Suppressor macrophage treated with lipopolysaccharide for 1 hour (primary cell): ENCODE measurements around the gene UBE2J2.
"Not testable (repeated sequence)": the region's sequence is repeated elsewhere in the genome, so short reads cannot be mapped to it uniquely, and the experiment has no call there.

Source experiments
- DNase-seq, 3 donors: peaks; one replicate each; pipeline ENCODE4 v3.0.0-alpha.2; 2020 to 2022

The UBE2J2 gene

DNA sequence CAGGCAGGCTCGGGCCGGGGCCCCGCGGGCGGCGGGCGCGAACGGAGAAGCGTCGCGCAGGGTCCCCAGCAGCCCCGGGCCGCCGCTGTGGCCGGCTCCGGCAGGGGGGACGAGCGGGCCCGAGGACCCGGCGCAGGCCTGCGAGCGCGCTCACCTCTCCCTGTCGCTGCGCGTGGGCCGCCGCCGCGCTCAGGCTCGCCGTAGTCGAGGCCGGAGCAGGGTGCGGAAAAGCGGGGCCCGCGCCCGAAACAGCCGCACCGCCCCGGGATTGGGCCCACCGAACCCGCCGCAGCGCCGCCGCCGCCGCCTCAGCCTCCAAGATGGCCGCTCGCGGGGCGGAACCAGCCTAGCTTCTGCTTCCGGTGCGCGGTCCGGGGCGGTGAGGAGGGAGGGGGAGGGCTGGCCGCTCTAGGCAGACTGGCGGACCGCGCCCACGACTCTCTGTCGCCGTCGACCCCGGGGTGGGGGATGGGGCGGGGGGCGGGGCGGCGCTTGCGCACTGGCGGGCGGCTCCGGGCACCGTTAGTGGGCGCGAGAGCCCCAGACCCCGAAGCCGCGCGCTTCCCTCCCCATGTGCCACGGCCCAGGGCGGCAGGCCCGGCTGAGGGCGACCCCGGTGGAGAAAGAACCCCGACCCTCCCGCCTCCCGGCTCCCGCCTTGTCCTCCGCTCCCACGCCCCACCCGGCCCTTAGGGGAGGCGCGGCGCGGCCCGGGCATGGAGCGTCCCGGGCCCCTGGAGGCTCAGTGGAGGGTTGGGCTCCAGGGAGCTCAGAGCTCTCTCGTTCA lies at the start of gene UBE2J2:
UBE2J2 (minus strand) TSS at position 343 of the 787 bp plus-strand sequence. CDS start 5,862 bp downstream, outside the sequence.
- DNase-seq, result peak; percentile 92 to 97 (median 96)

DNA sequence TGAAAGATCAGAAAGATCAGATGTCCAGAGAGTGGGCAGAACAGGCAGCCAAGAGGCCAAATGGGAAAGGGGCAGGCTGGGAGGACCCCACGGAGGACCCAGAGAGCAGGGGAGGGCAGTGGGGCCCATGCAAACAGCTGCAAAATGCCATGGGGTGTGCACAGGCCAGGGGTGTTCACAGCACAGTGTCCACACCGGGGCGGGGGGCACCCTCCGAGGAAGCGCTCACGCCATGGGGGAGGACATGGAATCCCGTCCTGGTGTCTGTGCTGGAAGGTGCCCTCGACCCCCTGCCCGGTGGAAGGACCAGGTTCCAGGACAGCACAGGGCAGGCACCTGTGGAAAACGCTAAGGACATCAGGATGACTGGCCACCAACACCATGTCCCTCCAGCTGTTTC lies 49.3 kb upstream of the UBE2J2 start:
- DNase-seq, result no peak

DNA sequence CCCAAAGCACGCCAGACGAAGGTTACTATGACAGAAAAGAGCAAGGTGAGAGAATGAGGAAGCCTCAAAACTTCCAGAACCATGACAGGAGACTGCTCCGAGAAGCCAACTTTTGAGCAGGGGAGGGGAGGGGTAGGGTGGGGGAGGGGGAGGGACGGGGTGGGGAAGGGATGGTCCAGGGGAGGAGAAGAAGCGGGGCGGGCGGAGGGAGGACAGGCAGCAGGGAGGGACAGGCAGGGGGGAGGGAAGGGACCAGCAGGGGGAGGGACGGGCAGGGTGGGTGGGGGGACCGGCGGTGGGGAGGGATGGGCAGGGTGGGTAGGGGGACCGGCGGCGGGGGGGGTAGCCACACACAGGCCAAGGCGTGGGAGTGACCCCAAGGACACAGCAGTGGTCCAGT lies 48.8 kb upstream of the UBE2J2 start:
- DNase-seq, result no peak

DNA sequence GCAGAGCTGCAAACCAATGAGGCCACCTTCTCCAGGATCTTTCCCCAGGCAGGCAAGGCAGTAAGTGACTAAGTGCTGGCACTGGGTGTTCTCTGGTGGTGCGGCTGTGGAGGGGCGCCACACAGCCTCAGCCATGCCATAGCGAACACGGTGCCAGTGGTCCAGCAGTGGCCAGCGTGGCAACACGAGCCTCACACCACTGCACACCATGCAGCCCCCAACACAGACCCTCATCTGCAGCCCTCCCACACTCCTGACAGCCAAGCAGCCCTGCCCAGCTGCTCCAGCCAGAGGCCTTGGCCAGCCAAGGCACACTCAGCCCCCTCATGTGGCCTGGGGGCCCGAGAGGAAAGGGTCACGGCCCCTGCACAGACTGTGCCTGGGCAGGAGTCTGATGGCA lies 47.8 kb upstream of the UBE2J2 start:
- DNase-seq, result no peak

DNA sequence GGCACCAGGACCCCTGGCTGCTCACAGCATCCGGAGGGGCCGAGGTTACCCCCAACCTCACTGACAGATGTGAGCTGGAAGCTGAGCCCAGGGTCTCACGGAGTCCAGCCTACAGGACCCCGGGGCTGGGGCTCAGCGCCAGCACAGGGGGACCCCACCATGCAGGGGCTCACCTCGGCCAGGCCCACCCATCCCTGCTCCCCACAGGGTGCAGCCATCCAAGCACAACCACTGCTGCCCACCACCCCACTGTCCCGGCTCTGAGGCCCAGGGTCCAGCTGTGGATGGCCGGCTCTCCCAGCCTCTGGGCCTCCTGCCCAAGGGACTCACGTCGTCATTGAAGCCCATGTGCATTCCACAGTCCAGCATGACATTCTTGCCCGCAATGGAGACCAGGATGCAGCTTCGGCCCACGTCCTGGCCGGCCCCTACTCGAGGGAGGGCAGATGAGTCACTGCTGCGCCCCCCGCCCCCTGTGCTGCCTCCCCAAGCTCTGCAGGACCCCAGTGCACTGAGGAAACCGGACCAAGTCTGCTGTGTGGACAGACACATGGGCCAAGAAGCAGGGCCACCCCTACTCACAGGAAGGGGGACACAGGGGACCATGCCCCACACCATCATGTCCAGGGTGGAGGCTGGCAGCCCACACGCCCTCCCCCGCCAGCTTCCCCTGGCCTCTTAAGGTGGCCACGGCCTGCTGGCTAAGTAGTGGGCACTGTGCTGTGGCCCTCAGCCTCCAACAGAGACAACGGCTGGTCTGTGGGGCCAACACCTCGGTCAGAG lies 47.2 kb upstream of the UBE2J2 start:
- DNase-seq, result no peak

DNA sequence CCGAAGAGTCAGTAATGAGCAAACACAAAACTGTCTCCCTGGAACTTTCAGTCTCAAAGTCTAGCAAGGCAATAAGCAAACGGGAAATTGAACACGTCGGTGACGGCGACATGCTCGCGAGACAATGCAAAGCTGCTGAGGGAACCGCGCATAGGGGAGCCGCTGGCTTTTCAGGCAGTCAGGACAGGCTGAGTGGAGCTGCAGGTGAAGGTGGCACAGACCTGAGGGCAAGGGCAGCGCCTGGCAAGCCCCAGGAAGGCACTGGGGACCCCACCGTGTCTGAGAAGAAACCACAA lies 45.9 kb upstream of the UBE2J2 start:
- DNase-seq, result no peak

DNA sequence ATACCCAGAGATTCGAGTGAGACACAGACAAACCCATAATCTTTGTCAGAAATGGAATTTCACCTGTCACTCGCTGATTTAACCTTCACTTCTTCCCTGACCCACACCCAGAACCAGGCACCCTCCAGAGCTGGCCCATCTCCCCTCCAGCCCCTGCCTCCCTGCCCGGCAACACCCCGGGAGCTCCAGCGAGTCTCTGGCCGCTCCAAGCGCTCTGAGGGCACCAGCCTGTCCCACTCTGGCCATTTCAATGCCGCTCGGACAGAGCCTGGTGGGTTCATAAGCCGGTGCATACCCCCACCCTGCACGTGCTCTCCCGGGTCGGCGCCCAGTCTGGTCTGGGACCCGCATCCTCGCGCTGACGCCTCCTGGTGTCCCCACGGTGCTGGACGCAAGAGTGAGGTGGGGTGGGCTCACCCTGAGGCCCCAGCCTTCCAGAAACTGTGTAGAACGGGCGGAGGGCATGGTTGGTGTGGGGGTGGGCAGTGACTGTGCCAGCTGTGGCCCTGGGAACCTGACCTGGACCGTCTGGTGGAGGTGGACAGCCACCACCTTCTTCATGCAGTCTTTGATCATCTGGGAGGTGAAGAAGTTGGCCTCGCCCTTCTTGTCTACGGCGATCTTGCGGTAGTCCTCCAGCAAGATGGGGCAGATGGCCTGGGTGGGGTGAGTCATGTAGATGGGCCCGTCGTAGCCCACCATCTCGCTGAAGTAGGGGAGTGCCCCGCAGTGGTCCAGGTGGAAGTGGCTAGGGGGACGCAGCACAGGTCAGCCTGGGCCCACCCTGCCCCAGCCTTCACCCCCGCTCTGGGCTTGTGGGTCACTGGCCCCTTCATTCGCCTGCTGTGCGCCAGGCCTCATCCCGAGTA lies 45.4 kb upstream of the UBE2J2 start:
- no peak for DNase-seq

DNA sequence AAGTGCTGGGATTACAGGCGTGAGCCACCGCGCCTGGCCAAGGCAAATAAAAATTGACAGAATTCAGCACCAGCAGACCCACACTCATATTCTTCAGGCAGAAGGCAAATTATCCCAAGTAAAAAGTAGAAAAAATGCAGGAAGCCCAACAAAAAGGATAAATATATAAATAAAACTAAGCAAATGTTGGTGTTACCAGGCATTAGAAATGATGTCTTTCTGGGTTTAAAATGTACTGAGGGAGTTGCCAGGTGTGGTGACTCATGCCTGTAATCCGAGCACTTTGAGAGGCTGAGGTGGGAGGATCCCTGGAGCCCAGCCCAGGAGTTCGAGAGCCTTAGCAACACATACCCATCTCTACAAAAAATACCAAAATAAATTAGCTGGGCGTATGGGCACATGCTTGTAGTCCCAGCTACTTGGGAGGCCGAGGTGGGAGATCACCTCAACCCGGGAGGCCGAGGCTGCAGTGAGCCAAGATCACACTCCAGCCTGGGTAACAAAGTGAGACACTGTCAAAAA lies 44.5 kb upstream of the UBE2J2 start:
- DNase-seq, result no peak

DNA sequence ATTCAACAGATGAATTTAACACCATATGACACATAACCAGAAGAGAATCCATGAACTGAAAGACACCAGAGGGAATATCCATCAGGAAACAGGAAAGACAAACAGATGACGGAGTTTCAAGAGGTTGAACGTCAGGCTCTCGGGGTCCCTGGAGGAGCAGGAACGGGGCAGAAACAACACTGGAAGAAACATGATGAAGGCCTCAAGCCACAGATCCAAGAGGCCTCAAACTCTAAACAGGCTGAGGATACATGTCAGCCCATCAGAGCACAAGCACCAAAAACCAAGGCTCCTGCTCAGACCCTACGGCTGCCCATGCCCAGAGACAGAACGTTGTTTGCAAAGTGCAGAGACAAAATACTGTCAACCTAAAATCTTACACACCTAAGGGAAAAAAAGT lies 43.8 kb upstream of the UBE2J2 start:
- DNase-seq, result no peak

DNA sequence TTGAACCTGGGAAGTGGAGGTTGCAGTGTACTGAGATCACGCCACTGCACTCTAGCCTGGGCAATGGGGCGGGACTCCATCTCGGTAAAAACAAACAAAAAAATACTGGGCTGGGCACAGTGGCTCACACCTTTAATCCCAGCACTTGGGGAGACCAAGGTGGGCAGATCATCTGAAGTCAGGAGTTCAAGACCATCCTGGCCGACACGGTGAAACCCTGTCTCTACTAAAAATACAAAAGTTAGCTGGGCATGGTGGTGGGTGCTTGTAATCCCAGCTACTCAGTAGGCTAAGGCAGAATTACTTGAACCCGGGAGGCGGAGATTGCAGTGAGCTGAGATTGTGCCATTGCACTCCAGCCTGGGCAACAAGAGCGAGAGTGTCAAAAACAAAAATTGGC lies 42.5 kb upstream of the UBE2J2 start:
- DNase-seq, result not testable (repeated sequence)

DNA sequence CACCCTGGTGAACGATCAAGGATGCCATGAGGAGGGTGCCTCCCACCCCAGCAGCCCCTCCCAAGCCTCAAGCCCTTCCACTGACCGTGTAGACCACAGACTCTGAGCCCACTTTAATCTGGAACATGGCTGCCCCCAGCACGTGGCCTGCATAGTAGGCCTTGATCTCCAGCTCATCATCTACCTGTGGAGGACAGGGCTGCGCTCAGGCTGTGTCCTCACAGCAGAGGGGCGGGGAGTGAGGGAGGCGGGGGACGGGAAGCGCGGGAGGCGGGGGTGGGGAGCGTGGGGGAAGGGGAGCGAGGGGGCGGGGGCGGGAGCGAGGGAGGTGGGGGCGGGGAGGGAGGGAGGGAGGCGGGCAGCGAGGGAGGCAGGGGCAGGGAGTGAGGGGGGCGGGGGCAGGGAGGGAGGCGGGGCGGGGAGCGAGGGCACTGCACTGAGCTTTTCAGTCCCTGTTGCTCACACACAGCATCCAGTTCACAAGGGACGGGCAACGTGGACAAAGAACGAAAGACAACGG lies 41.8 kb upstream of the UBE2J2 start:
- no peak for DNase-seq

DNA sequence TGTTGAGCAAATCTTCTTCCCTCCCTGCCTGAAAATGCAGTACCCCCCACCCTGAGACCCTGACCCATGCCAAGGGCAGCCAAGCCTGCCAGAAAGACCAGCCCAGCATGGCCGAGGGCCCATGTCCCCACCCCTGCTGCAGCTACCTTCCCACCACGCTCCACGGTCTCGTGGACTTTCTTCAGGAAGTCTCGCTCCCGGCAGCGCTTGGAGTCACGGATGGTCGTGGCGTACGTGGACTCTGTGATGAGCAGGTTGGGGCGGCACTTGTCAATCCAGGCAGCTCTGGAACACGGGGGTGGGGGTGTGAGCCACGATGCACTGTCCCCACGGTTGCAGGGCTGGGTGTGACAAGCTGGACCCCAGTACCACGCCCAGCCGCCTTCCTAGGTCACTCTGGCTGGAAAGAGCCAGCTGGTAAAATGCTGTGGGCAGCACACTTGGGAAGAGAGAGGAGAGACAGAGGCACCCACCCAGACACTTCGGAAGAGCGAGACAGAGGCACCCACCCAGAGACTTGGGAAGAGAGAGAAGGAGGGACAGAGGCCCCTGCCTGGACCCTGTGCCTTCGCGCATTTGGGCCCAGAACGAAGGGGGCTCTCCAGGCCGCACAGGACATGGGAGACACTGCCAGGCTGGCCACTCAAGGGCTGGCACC lies 41.2 kb upstream of the UBE2J2 start:
- DNase-seq, result no peak

DNA sequence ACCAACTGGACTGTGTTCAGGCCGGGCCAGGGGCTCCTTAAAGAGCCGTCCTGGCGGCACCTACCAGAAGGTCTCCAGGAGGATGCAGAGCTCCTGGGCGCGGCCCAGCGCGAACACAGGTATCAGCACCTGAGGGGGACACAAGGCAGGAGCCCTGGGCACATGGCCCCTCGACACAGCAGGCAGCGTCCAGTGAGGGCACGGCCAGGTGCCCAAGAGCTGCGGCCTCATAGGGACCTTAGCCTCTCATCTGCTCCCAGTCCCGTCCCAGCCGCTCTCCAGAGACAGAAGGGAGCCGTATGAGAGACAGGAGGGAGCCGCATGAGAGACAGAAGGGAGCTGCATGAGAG lies 40.6 kb upstream of the UBE2J2 start:
- DNase-seq, result no peak

DNA sequence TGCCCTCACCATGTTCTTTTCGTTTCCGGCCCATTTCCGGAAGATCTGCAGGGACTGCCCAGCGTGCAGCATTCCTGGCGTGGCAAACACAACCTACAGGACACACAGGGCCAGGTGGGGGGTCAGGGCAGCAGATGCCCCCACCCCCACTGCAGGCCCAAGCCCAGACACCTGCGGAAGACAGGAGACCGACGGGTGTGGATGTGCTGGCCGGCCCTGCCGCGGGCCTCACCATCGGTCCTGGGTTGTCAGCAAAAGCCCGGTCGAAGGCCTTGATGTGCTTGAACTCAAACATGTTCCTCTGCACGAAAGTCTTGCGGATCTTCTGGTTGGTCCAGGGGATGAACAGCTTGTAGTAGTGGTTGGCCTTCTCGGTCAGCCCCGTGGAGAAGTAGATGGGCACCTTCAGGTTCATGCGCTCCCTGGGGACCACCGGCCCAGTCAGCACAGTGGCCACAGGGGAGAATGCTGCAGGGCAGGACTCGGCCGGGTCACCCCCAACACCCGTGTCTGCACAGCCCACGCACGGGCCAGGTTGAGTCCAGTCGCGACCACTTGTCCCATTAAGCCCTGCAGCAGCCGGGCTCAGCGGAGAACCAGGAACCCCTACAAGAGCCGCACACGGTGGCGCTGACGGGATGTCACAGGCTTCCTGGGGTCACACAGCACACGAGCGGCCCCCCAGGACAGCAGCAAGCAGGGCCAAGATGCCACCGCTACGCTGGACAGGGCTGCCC lies 40.0 kb upstream of the UBE2J2 start:
- no peak for DNase-seq

DNA sequence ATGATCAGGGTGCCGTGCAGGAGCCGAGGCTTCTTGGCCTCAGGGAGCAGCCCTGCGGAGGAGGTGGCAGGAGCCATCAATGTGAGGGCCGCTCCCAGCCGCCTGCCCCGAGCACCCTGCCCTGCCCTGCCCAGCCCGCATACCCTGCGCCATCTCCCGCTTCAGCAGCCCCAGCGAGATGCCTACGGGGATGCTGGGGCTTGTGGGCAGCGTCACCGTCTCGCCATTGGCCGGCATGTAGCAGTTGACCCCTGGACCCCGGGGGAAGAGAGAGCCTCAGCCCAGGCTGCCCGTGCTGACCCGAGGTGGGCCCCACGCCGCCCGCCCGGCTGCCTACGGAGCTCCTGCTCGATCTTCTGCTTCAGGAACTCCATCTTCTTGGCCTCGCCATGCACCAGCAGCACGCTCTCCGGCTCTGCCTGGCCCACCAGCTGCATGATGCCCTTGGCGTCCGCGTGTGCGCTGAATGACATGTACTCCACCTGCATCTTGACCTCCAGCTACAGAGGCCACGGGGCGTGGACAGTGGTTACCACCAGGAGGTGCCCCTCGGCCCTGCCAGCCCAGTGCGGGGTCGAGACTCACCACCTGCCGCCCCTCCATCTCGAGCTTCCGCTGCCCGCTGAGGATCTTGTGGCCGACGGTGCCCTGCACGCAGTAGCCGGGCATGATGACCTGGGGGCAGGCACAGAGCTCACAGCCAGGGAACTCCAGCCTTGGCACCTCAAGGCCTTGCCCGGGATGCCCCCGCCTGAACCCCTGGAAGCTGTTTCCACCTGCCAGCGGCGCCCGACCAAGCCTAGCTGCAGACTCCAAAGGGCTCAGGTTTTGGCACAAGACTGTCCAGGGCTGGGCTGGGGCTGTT lies 39.0 kb upstream of the UBE2J2 start:
- no peak for DNase-seq

DNA sequence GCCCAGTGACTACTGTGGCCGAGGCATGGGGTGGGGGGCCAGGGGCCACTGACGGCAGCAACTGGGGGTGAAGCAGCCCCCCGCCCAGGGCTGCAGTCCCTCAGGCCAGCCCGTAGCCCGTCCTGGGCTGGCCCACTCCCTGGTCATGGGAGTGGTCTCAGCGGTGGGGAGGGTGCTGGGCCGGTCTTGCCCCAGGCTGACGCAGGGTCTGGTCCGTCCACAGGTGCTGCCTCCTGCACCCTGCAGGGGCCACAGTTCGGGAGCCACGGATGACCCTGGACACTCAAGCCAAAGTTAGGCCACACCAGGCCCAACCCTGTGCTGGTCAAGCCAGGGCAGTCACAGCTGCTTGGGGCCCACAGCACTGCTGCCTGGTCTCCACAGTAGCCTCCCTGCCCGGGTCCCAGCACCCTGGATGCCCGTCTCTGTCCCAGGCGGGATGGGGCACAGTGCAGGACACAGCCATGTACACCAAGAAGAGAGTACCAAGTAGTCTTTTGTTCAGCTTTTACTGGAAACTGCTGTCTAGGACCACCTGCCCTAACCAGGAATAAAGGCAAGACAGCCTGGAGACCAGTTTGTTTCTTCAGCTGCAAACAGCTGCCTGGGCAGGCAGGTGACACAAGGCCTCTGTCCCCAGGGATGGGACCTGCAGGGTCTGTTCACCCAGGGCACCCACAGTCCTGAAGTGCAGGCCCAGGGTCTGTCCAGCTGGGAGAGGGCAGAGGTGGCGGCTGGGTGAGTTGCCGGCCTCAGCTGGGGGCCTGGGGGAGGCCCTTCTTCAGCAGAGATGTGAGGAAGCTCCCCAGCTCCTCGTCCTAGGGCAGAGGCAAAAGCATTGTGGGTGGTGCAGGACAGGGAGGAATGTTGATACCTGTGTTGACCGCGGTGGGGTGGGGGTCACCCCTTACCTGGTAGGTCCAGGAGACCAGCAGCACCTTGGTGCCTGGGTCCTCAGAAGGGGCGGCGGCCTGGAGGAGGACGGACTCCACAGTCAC lies 37.8 kb upstream of the UBE2J2 start:
- no peak for DNase-seq

DNA sequence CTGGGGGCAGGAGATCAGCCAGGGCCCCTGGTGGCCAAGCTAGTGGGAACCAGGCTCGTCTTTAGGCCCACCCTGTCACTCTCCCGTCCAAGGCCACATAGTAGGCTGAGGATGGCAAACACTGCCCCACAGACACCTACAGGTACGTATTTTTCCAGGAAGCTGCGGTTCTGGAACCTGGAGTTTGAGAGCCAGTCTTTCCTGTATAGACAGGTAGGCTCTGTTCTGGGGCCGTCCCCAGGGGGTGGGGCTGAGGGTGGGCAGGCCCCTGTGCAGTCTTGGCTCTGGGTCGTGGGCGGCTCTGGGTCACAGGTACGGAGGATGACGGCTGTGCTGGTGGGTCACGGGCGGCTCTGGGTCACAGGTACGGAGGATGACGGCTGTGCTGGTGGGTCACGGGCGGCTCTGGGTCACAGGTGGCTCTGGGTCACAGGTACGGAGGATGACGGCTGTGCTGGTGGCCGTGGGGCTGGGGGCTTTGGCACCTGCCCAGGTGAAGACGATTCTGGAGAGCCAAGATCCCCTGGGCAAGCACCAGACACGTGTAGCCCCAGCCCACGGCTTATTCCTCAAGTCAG lies 36.9 kb upstream of the UBE2J2 start:
- DNase-seq, result no peak

DNA sequence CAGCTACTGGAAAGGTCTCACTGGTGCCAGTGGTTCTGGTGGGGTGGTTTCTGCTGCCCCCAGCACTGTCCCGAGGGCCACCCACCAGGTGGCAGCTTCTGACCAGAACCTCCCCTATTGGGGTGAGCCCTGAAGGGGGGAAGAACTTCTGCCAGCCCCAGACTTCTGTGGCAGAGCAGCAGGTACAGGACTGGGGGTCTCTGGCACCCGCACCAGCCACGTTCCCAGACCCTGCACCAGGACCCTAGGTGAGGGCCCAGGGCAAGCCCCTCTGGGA lies 36.4 kb upstream of the UBE2J2 start:
- DNase-seq, result no peak
